Activated T-cell treated with anti-CD3 and anti-CD28 coated beads, Interleukin-2, amount 50 U/mL, for 4 hours (primary cell): Measurements from ENCODE around the gene GPR35. TPM values are rescaled to one million over a fixed set of nuclear protein-coding genes. Genes with fewer than 3 reads are reported as not detected.
"Not testable (repeated sequence)": the region's sequence is repeated elsewhere in the genome, so short reads cannot be mapped to it uniquely, and the experiment has no call there.

Experiments
- ATAC-seq, 2 donors: fragments of 200-7000 bp; cut with Tn5 transposase; one replicate each; pipeline ENCODE4 v1.10.0; 2021
- DNase-seq: peaks from one replicate; pipeline ENCODE4 v3.0.0-alpha.2; 2020
- H3K27me3 Mint-ChIP-seq: one replicate; pipeline ENCODE4 v1.8.0; 2021; ENCODE audit warnings: low read depth, mixed read lengths
- H3K36me3 Mint-ChIP-seq: one replicate; pipeline ENCODE4 v1.8.0; 2022; ENCODE audit warnings: mixed read lengths; ENCODE audit not compliant: insufficient read depth
- H3K4me1 Mint-ChIP-seq: one replicate; pipeline ENCODE4 v1.8.0; 2021; ENCODE audit warnings: low read depth, mixed read lengths
- H3K4me3 Mint-ChIP-seq: one replicate; pipeline ENCODE4 v1.8.0; 2021; ENCODE audit warnings: mild to moderate bottlenecking, moderate library complexity, mixed read lengths
- H3K9me3 Mint-ChIP-seq: one replicate; pipeline ENCODE4 v1.8.0; 2021; ENCODE audit warnings: mixed read lengths
- total RNA-seq, 3 donors: library from RNA; stranded (reverse); gene quantifications; one replicate each; pipeline ENCODE4 v1.2.1, GENCODE V29; 2021

GPR35 gene
- total RNA-seq, 3 donors from 2014 or later: 3.0 to 3.5 (median 3.3) TPM

DNA sequence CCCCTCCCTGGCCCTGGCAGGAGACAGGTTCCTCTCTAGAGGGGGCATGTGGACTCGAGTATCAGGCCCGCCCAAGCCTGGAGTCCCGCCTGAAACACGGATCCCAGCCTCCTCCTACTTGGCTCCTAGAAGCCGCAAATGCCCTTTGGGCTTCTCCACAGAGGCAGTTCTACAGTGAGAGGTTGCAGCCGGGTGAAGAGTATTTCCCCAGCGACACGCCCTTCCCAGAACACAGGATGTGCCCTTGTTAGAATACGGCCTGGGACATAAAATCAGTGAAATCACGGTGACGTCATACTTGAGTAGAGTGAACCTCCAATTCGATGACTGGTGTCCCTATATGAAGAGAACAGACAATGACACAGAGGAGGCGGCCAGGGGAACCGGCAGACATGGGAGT, 52.8 kb downstream of the GPR35 start:
- not testable (repeated sequence) for H3K4me1 Mint-ChIP-seq, H3K4me3 Mint-ChIP-seq, H3K9me3 Mint-ChIP-seq, DNase-seq, ATAC-seq, H3K36me3 Mint-ChIP-seq
- peaks cover 13% of the 10 kb centered on the region for H3K27me3 Mint-ChIP-seq

DNA sequence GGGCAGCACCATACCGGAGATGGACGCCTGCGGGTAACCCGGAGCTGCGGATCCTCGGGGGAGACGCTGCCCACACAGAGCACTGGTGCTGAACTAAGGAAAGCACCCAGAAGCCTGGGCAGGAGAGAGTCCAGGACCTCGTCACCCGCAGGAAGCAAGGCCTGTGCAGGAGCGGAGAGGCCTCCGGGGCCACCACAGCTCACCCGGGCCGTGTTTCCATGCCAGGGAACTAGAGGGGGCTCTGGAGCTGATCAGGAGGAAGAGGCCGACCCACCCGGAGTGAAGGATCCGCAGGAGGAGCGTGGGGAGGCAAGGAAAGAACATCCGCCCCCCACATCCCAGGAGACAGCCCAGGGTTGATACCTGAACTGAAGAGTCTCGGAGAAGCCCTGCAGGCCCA, 53.6 kb downstream of the GPR35 start:
- H3K27me3 Mint-ChIP-seq: not testable (repeated sequence)

DNA sequence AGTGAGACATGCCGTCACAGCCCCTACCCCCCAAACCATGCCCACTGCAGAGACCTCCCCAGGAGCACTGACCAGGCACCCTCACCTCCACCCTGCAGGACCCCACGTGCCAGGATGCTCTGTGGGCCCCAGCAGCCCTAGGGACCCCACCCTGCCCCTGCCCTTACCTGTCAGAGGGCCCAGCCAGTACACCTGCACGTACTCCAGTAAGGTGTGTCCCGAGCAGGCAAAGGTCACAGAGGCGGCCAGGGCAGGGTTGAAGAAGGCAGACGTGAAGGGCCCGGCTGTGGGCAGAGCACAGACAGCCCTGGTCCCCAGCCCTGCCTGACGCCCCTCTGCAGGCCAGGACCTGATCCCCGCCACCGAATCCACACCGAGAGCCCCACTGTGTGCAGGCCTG, 54.9 kb downstream of the GPR35 start:
- H3K4me3 Mint-ChIP-seq, DNase-seq, H3K4me1 Mint-ChIP-seq, ATAC-seq, H3K27me3 Mint-ChIP-seq, H3K9me3 Mint-ChIP-seq, H3K36me3 Mint-ChIP-seq: not testable (repeated sequence)

More for the DNA sequence above, 53.6 kb downstream of the GPR35 start:
- not testable (repeated sequence) for ATAC-seq, H3K4me3 Mint-ChIP-seq, H3K9me3 Mint-ChIP-seq, H3K36me3 Mint-ChIP-seq, H3K4me1 Mint-ChIP-seq, DNase-seq

Other genes starting within 250 kb of the GPR35 start
- gene GPC1, start 189.8 kb upstream of the GPR35 start, total RNA-seq: 1 to 10 TPM; 3.7 to 6.3 (median 5.9) TPM
- 10 to 100 TPM; 15.7 to 17.2 (median 15.8) TPM for gene ANKMY1, start 67.5 kb upstream of the GPR35 start, total RNA-seq
- gene DUSP28, start 65.1 kb upstream of the GPR35 start, total RNA-seq: 1 to 10 TPM; 5.7 to 6.1 (median 5.9) TPM
- gene RNPEPL1, start 57.0 kb upstream of the GPR35 start, total RNA-seq: 10 to 100 TPM; 40.9 to 46.0 (median 42.9) TPM
- gene CAPN10, start 38.7 kb upstream of the GPR35 start, total RNA-seq: 10 to 100 TPM; 38.2 to 43.4 (median 41.1) TPM
- gene AQP12B, start 57.4 kb downstream of the GPR35 start, total RNA-seq: not detected
- gene AQP12A, start 66.4 kb downstream of the GPR35 start, total RNA-seq: not detected
- gene KIF1A, start 194.7 kb downstream of the GPR35 start, total RNA-seq: 1 to 10 TPM; 2.5 to 4.5 (median 3.1) TPM
- under 1 TPM; 0.33 to 0.43 (median 0.34) TPM for gene AGXT, start 243.3 kb downstream of the GPR35 start, total RNA-seq